ENCODE results near the gene EFCAB12. TPM values are rescaled to one million over a fixed set of nuclear protein-coding genes. Genes with fewer than 3 reads are reported as not detected.
"Not testable (repeated sequence)": the region's sequence is repeated elsewhere in the genome, so short reads cannot be mapped to it uniquely, and the experiment has no call there.

The EFCAB12 gene
- total RNA-seq, 2 donors from 2014 or later: 1.0 to 1.4 TPM

DNA sequence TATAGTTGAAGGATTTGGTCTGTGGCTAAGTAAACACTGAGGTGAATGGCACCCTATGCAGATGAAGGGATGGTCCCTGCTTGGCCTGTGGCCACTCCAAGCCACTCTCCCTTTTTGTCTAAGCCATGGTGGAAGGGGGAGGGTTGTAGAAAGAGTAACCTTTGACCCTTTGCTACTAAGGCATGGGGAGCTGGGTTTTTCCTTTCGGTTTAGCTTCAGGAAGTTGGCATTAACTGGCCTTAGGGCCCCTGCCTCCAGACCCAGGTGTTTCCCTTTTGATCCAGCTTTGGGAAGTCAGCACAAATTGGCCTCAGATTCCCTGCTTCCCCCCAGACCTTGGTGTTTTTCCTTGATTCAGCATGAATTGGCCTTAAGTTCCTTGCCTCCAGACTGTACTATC lies 49.5 kb downstream of the EFCAB12 start:
- ATAC-seq (replicated peaks in 1 of 2) (no peak), DNase-seq (no peak)
- H3K36me3 Mint-ChIP-seq (ENCODE audit: insufficient read depth in 2 of 2): no peaks in the 10 kb centered on the region
- no peaks in the 10 kb centered on the region for H3K4me1 Mint-ChIP-seq (ENCODE audit: low read depth)
- no peak overlapping the region for H3K4me3 Mint-ChIP-seq
- H3K27me3 Mint-ChIP-seq (ENCODE audit: low read depth): no peaks in the 10 kb centered on the region
- no peaks in the 10 kb centered on the region for H3K9me3 Mint-ChIP-seq
- H3K27ac Mint-ChIP-seq: no peak overlapping the region

GRCh38 chr3:129377615-129378014 lies 50.8 kb downstream of the EFCAB12 start:
- Mint-ChIP-seq H3K27ac (no peak overlapping the region), H3K4me3 (no peak overlapping the region), H3K36me3 (ENCODE audit: insufficient read depth in 2 of 2) (no peaks in the 10 kb centered on the region), H3K27me3 (ENCODE audit: low read depth) (no peaks in the 10 kb centered on the region), H3K9me3 (no peaks in the 10 kb centered on the region), H3K4me1 (ENCODE audit: low read depth) (no peaks in the 10 kb centered on the region)
- DNase-seq (no peak), ATAC-seq (replicated peaks in 1 of 2) (no peak)

GRCh38 chr3:129375099-129375498 lies 53.3 kb downstream of the EFCAB12 start:
- no peak for DNase-seq
- Mint-ChIP-seq H3K9me3 (no peaks in the 10 kb centered on the region), H3K4me3 (no peak overlapping the region), H3K36me3 (ENCODE audit: insufficient read depth in 2 of 2) (no peaks in the 10 kb centered on the region), H3K27me3 (ENCODE audit: low read depth) (no peaks in the 10 kb centered on the region), H3K27ac (no peak overlapping the region), H3K4me1 (ENCODE audit: low read depth) (no peaks in the 10 kb centered on the region)
- ATAC-seq (replicated peaks in 1 of 2): no peak

DNA sequence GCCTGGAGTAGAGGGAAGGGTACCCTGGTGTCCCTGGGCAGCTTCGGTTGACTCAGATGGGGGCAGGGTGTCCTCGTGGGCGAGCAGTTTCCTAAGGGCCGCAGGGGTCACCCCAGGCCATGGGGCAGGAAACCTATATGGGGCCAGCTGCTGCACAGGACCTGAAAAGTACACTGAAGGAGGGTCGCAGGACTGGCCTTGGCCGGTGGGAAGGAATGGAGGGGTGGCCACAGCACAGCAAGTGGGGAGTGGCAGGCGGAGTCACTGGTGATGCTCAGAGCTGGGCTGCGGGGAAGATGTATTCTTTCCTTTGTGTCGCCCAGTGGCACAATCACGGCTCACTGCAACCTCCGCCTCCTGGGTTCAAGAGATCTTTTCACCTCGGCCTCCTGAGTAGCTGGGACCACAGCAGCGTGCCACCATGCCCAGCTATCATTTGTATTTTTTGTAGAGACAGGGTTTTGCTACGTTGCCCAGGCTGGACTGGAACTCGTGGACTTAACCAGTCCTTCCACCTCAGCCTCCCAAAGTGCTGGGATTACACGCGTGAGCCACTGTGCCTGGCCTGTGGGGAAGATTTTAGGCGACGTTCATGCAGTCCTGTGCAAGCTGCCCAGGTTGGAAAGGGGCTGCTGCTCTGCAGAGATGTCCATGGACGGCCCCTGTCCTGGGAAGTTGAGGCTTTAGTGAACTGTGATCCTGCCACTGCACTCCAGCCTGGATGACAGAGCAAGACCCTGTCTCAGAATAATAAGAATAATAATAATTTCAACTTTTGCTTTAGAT lies 57.2 kb downstream of the EFCAB12 start:
- Mint-ChIP-seq H3K4me1 (ENCODE audit: low read depth) (no peaks in the 10 kb centered on the region), H3K27me3 (ENCODE audit: low read depth) (no peaks in the 10 kb centered on the region), H3K36me3 (ENCODE audit: insufficient read depth in 2 of 2) (no peaks in the 10 kb centered on the region), H3K9me3 (no peaks in the 10 kb centered on the region), H3K27ac (no peak overlapping the region), H3K4me3 (no peak overlapping the region)
- peak in 1 of 2 donors; percentile 22 for ATAC-seq (replicated peaks in 1 of 2)
- no peak for DNase-seq

GRCh38 chr3:129370248-129370964 lies 58.0 kb downstream of the EFCAB12 start:
- H3K9me3 Mint-ChIP-seq: no peaks in the 10 kb centered on the region
- H3K27me3 Mint-ChIP-seq (ENCODE audit: low read depth): no peaks in the 10 kb centered on the region
- peak; percentile 9 to 20 for ATAC-seq (replicated peaks in 1 of 2)
- H3K36me3 Mint-ChIP-seq (ENCODE audit: insufficient read depth in 2 of 2): no peaks in the 10 kb centered on the region
- DNase-seq: no peak
- H3K4me3 Mint-ChIP-seq: no peak overlapping the region
- H3K4me1 Mint-ChIP-seq (ENCODE audit: low read depth): no peaks in the 10 kb centered on the region
- H3K27ac Mint-ChIP-seq: no peak overlapping the region

- DNase-seq (no peak), ATAC-seq (replicated peaks in 1 of 2) (peak in 1 of 2 donors; percentile 13)
- H3K4me1 Mint-ChIP-seq (ENCODE audit: low read depth): no peaks in the 10 kb centered on the region
- H3K9me3 Mint-ChIP-seq: no peaks in the 10 kb centered on the region
- H3K4me3 Mint-ChIP-seq: no peak overlapping the region
- no peaks in the 10 kb centered on the region for H3K36me3 Mint-ChIP-seq (ENCODE audit: insufficient read depth in 2 of 2)
- H3K27ac Mint-ChIP-seq: no peak overlapping the region
- H3K27me3 Mint-ChIP-seq (ENCODE audit: low read depth): no peaks in the 10 kb centered on the region
These were observed 58.7 kb downstream of the EFCAB12 start for GRCh38 chr3:129369711-129370110.

GRCh38 chr3:129367821-129368220 lies 60.6 kb downstream of the EFCAB12 start:
- no peaks in the 10 kb centered on the region for H3K9me3 Mint-ChIP-seq
- H3K27ac Mint-ChIP-seq: no peak overlapping the region
- ATAC-seq (replicated peaks in 1 of 2) (no peak), DNase-seq (no peak)
- H3K4me3 Mint-ChIP-seq: no peak overlapping the region
- H3K27me3 Mint-ChIP-seq (ENCODE audit: low read depth): no peaks in the 10 kb centered on the region
- H3K4me1 Mint-ChIP-seq (ENCODE audit: low read depth): no peaks in the 10 kb centered on the region
- H3K36me3 Mint-ChIP-seq (ENCODE audit: insufficient read depth in 2 of 2): no peaks in the 10 kb centered on the region

- ATAC-seq (replicated peaks in 1 of 2) (no peak), DNase-seq (no peak)
- no peaks in the 10 kb centered on the region for H3K4me1 Mint-ChIP-seq (ENCODE audit: low read depth)
- no peaks in the 10 kb centered on the region for H3K27me3 Mint-ChIP-seq (ENCODE audit: low read depth)
- H3K9me3 Mint-ChIP-seq: no peaks in the 10 kb centered on the region
- no peak overlapping the region for H3K4me3 Mint-ChIP-seq
- H3K27ac Mint-ChIP-seq: no peak overlapping the region
- H3K36me3 Mint-ChIP-seq (ENCODE audit: insufficient read depth in 2 of 2): no peaks in the 10 kb centered on the region
These were observed 62.1 kb downstream of the EFCAB12 start for GRCh38 chr3:129366312-129366831.

- ATAC-seq (replicated peaks in 1 of 2) (no peak), DNase-seq (no peak)
- Mint-ChIP-seq H3K4me1 (ENCODE audit: low read depth) (no peaks in the 10 kb centered on the region), H3K27ac (no peak overlapping the region), H3K9me3 (no peaks in the 10 kb centered on the region), H3K27me3 (ENCODE audit: low read depth) (no peaks in the 10 kb centered on the region), H3K4me3 (no peak overlapping the region), H3K36me3 (ENCODE audit: insufficient read depth in 2 of 2) (no peaks in the 10 kb centered on the region)
These were observed 62.9 kb downstream of the EFCAB12 start for GRCh38 chr3:129365296-129366136.

- not testable (repeated sequence) for DNase-seq; H3K4me3 Mint-ChIP-seq; H3K4me1 Mint-ChIP-seq (ENCODE audit: low read depth); H3K9me3 Mint-ChIP-seq; H3K27me3 Mint-ChIP-seq (ENCODE audit: low read depth); H3K27ac Mint-ChIP-seq; H3K36me3 Mint-ChIP-seq (ENCODE audit: insufficient read depth in 2 of 2); ATAC-seq (replicated peaks in 1 of 2)
These were observed 63.6 kb downstream of the EFCAB12 start for GRCh38 chr3:129364811-129365210.

DNA sequence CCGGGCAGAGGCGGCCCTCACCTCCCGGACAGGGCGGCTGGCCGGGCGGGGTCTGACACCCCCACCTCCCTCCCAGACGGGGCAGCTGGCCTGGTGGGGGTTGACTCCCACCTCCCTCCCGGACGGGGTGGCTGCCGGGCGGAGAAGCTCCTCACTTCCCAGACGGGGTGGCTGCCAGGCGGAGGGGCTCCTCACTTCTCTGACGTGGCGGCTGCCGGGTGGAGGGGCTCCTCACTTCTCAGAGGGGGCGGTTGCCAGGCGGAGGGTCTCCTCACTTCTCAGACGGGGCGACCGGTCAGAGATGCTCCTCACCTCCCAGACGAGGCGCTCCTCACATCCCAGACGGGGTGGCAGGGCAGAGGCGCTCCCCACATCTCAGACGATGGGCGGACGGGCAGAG lies 65.1 kb downstream of the EFCAB12 start:
- not testable (repeated sequence) for ATAC-seq (replicated peaks in 1 of 2); H3K27ac Mint-ChIP-seq; DNase-seq; H3K4me1 Mint-ChIP-seq (ENCODE audit: low read depth); H3K36me3 Mint-ChIP-seq (ENCODE audit: insufficient read depth in 2 of 2); H3K9me3 Mint-ChIP-seq; H3K27me3 Mint-ChIP-seq (ENCODE audit: low read depth); H3K4me3 Mint-ChIP-seq

DNA sequence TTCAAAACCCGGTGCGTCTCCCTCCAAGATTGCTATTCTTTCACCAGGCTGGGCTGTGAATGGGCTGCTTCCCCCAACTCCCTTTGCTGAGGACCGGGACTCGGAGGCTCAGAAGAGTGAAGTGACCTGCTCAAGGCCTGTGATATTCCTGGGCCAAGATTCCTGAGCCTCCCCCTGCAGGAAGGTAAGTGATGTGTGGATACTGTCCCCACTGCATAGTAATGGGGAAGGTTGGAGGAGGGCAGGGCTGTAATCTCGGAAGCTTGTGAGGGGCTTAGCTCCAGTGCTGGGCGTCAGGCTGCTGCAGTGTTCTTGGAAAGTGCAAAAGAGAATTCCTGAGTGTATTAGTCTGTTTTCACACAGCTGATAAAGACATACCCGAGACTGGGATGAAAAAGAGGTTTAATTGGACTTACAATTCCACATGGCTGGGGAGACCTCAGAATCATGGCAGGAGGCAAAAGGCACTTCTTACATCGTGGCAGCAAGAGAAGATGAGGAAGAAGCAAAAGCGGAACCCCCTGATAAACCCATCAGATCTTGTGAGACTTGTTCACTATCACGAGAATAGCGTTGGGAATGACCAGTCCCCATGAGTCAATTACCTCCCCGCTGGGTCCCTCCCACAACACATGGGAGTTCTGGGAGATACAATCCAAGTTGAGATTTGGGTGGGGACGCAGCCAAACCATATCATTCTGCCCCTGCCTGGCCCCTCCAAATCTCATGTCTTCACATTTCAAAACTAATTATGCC lies 67.6 kb downstream of the EFCAB12 start:
- Mint-ChIP-seq H3K27me3 (ENCODE audit: low read depth) (no peaks in the 10 kb centered on the region), H3K4me3 (no peak overlapping the region), H3K27ac (no peak overlapping the region), H3K36me3 (ENCODE audit: insufficient read depth in 2 of 2) (no peaks in the 10 kb centered on the region), H3K9me3 (no peaks in the 10 kb centered on the region), H3K4me1 (ENCODE audit: low read depth) (no peaks in the 10 kb centered on the region)
- ATAC-seq (replicated peaks in 1 of 2) (no peak), DNase-seq (no peak)

Data from activated T-cell treated with anti-CD3 and anti-CD28 coated beads, Interleukin-2, amount 50 U/mL, for 72 hours (primary cell).